ENCODE data around the gene FCRL5. TPM values are rescaled to one million over a fixed set of nuclear protein-coding genes. Genes with fewer than 3 reads are reported as not detected.

Gene FCRL5
- total RNA-seq (not detected), polyA plus RNA-seq (under 1 TPM in 1 of 2 donors, not detected in 1; 0.28 TPM)

- Mint-ChIP-seq H3K27ac (no peak within 1 kb of the TSS), H3K4me3 (no peak within 1 kb of the TSS), H3K36me3 (no peaks in the 10 kb centered on the region), H3K9me3 (peaks cover 0 to 4% (median 0%) of the 10 kb centered on the region in 8 donors), H3K4me1 (peaks cover 0 to 5% (median 2%) of the 10 kb centered on the region in 4 donors), H3K27me3 (peaks cover 9 to 13% of the 10 kb centered on the region in 2 donors)
- intact Hi-C loops (cut with micrococcal nuclease): no loop called here
- Histone ChIP-seq H3K27me3 (ENCODE audit: insufficient read depth, low read length) (no peaks in the 10 kb centered on the region), H3K36me3 (ENCODE audit: insufficient read depth, low read length) (no peaks in the 10 kb centered on the region), H3K4me3 (ENCODE audit: low read length in 2 of 2) (no peak within 1 kb of the TSS), H3K4me1 (ENCODE audit: insufficient read depth, low read length) (no peaks in the 10 kb centered on the region), H3K27ac (ENCODE audit: low read depth, low read length) (no peak within 1 kb of the TSS), H3K9me3 (ENCODE audit: control insufficient read depth in 1 of 2, low read length in 2 of 2) (no peaks in the 10 kb centered on the region)
- ChIA-PET CTCF (ENCODE audit: partially characterized antibody) (no interaction called here), POLR2A (ENCODE audit: partially characterized antibody) (no interaction called here)
- DNase-seq: no peak
Observed at GRCh38 chr1:157551694-157552693, at the start of gene FCRL5. Gene FCRL5, minus strand, starts transcription at chr1:157552515. Its CDS starts 153 bp downstream, at chr1:157552362.

GRCh38 chr1:157600236-157600635 lies 47.9 kb upstream of the FCRL5 start:
- peaks cover 0 to under 1% (median 0%) of the 10 kb centered on the region in 8 donors for H3K9me3 Mint-ChIP-seq
- no peak for DNase-seq
- no peaks in the 10 kb centered on the region for H3K4me1 Mint-ChIP-seq
- peaks cover 8% of the 10 kb centered on the region in 2 donors for H3K27me3 Mint-ChIP-seq
- ChIA-PET CTCF (ENCODE audit: partially characterized antibody) (no interaction called here), POLR2A (ENCODE audit: partially characterized antibody) (no interaction called here)
- Histone ChIP-seq H3K4me3 (ENCODE audit: low read length in 2 of 2) (no peak overlapping the region), H3K27ac (ENCODE audit: low read depth, low read length) (no peak overlapping the region), H3K27me3 (ENCODE audit: insufficient read depth, low read length) (no peaks in the 10 kb centered on the region), H3K9me3 (ENCODE audit: control insufficient read depth in 1 of 2, low read length in 2 of 2) (no peaks in the 10 kb centered on the region), H3K4me1 (ENCODE audit: insufficient read depth, low read length) (no peaks in the 10 kb centered on the region), H3K36me3 (ENCODE audit: insufficient read depth, low read length) (no peaks in the 10 kb centered on the region)
- intact Hi-C loops (cut with micrococcal nuclease): no loop called here
- H3K27ac Mint-ChIP-seq: no peak overlapping the region
- H3K36me3 Mint-ChIP-seq: no peaks in the 10 kb centered on the region
- H3K4me3 Mint-ChIP-seq: no peak overlapping the region

- POLR2A ChIA-PET (ENCODE audit: partially characterized antibody): no interaction called here
- no peaks in the 10 kb centered on the region for H3K9me3 ChIP-seq (ENCODE audit: control insufficient read depth in 1 of 2, low read length in 2 of 2)
- Mint-ChIP-seq H3K36me3 (no peaks in the 10 kb centered on the region), H3K4me3 (no peak within 1 kb of the TSS), H3K27me3 (peaks cover 6 to 9% of the 10 kb centered on the region in 2 donors), H3K4me1 (no peaks in the 10 kb centered on the region), H3K27ac (no peak within 1 kb of the TSS), H3K9me3 (no peaks in the 10 kb centered on the region)
- no peak within 1 kb of the TSS for H3K4me3 ChIP-seq (ENCODE audit: low read length in 2 of 2)
- no peak within 1 kb of the TSS for H3K27ac ChIP-seq (ENCODE audit: low read depth, low read length)
- no peaks in the 10 kb centered on the region for H3K4me1 ChIP-seq (ENCODE audit: insufficient read depth, low read length)
- H3K36me3 ChIP-seq (ENCODE audit: insufficient read depth, low read length): no peaks in the 10 kb centered on the region
- intact Hi-C loops (cut with micrococcal nuclease): no loop called here
- no peaks in the 10 kb centered on the region for H3K27me3 ChIP-seq (ENCODE audit: insufficient read depth, low read length)
- CTCF ChIA-PET (ENCODE audit: partially characterized antibody): interaction anchor here (1.6 kb wide), 1 partner anchor 17 kb away, joined by 6 read pairs; no protein-coding TSS in a partner anchor
- DNase-seq: no peak
Observed at GRCh38 chr1:157597959-157598667, 45.8 kb upstream of the FCRL5 start, which contains the start of gene FCRL4. Gene FCRL4, minus strand, starts transcription at chr1:157598085. Its CDS starts 141 bp downstream, at chr1:157597944.

- CTCF ChIA-PET (ENCODE audit: partially characterized antibody): interaction anchor here (1.0 kb wide), 1 partner anchor 16 kb away, joined by 4 read pairs; no protein-coding TSS in a partner anchor
Observed at GRCh38 chr1:157596384-157596783, 44.1 kb upstream of the FCRL5 start.

GRCh38 chr1:157595356-157595755 lies 43.0 kb upstream of the FCRL5 start:
- ChIA-PET POLR2A (ENCODE audit: partially characterized antibody) (no interaction called here), CTCF (ENCODE audit: partially characterized antibody) (interaction anchor here (1.0 kb wide), 1 partner anchor 15 kb away, joined by 3 read pairs; no protein-coding TSS in a partner anchor)
- Histone ChIP-seq H3K4me1 (ENCODE audit: insufficient read depth, low read length) (no peaks in the 10 kb centered on the region), H3K27ac (ENCODE audit: low read depth, low read length) (no peak overlapping the region), H3K27me3 (ENCODE audit: insufficient read depth, low read length) (no peaks in the 10 kb centered on the region), H3K9me3 (ENCODE audit: control insufficient read depth in 1 of 2, low read length in 2 of 2) (no peaks in the 10 kb centered on the region), H3K36me3 (ENCODE audit: insufficient read depth, low read length) (no peaks in the 10 kb centered on the region), H3K4me3 (ENCODE audit: low read length in 2 of 2) (no peak overlapping the region)
- Mint-ChIP-seq H3K27me3 (peaks cover 5 to 6% of the 10 kb centered on the region in 2 donors), H3K4me3 (no peak overlapping the region), H3K36me3 (no peaks in the 10 kb centered on the region), H3K4me1 (no peaks in the 10 kb centered on the region), H3K27ac (no peak overlapping the region), H3K9me3 (peaks cover 0 to 6% (median 0%) of the 10 kb centered on the region in 8 donors)
- intact Hi-C loops (cut with micrococcal nuclease): no loop called here
- no peak for DNase-seq

More at GRCh38 chr1:157596384-157596783, 44.1 kb upstream of the FCRL5 start:
- no peaks in the 10 kb centered on the region for H3K4me1 Mint-ChIP-seq
- peaks cover 6 to 9% of the 10 kb centered on the region in 2 donors for H3K27me3 Mint-ChIP-seq
- POLR2A ChIA-PET (ENCODE audit: partially characterized antibody): no interaction called here
- H3K27ac ChIP-seq (ENCODE audit: low read depth, low read length): no peak overlapping the region
- H3K4me3 Mint-ChIP-seq: no peak overlapping the region
- H3K9me3 ChIP-seq (ENCODE audit: control insufficient read depth in 1 of 2, low read length in 2 of 2): no peaks in the 10 kb centered on the region
- DNase-seq: no peak
- H3K36me3 Mint-ChIP-seq: no peaks in the 10 kb centered on the region
- H3K27ac Mint-ChIP-seq: no peak overlapping the region
- intact Hi-C loops (cut with micrococcal nuclease): no loop called here
- no peak overlapping the region for H3K4me3 ChIP-seq (ENCODE audit: low read length in 2 of 2)
- H3K4me1 ChIP-seq (ENCODE audit: insufficient read depth, low read length): no peaks in the 10 kb centered on the region
- H3K9me3 Mint-ChIP-seq: peaks cover 0 to 6% (median 0%) of the 10 kb centered on the region in 8 donors
- H3K36me3 ChIP-seq (ENCODE audit: insufficient read depth, low read length): no peaks in the 10 kb centered on the region
- H3K27me3 ChIP-seq (ENCODE audit: insufficient read depth, low read length): no peaks in the 10 kb centered on the region

- Histone ChIP-seq H3K27me3 (ENCODE audit: insufficient read depth, low read length) (no peaks in the 10 kb centered on the region), H3K36me3 (ENCODE audit: insufficient read depth, low read length) (no peaks in the 10 kb centered on the region), H3K27ac (ENCODE audit: low read depth, low read length) (no peak overlapping the region), H3K9me3 (ENCODE audit: control insufficient read depth in 1 of 2, low read length in 2 of 2) (no peaks in the 10 kb centered on the region), H3K4me3 (ENCODE audit: low read length in 2 of 2) (no peak overlapping the region), H3K4me1 (ENCODE audit: insufficient read depth, low read length) (no peaks in the 10 kb centered on the region)
- Mint-ChIP-seq H3K4me3 (no peak overlapping the region), H3K36me3 (no peaks in the 10 kb centered on the region), H3K27me3 (peaks cover 10 to 18% of the 10 kb centered on the region in 2 donors), H3K4me1 (no peaks in the 10 kb centered on the region), H3K27ac (no peak overlapping the region), H3K9me3 (peaks cover 0 to 10% (median 4%) of the 10 kb centered on the region in 8 donors)
- ChIA-PET CTCF (ENCODE audit: partially characterized antibody) (interaction anchor here (1.1 kb wide), 1 partner anchor 28 kb away, joined by 3 read pairs; no protein-coding TSS in a partner anchor), POLR2A (ENCODE audit: partially characterized antibody) (no interaction called here)
- intact Hi-C loops (cut with micrococcal nuclease): no loop called here
- no peak for DNase-seq
Observed at GRCh38 chr1:157585984-157586383, 33.7 kb upstream of the FCRL5 start.

- CTCF ChIA-PET (ENCODE audit: partially characterized antibody): interaction anchor here (1.3 kb wide), 1 partner anchor 15 kb away, joined by 3 read pairs; no protein-coding TSS in a partner anchor
- H3K27me3 Mint-ChIP-seq: peaks cover 8 to 19% of the 10 kb centered on the region in 2 donors
Observed at GRCh38 chr1:157584503-157584902, 32.2 kb upstream of the FCRL5 start.

More at GRCh38 chr1:157584503-157584902, 32.2 kb upstream of the FCRL5 start:
- peaks cover 0 to 10% (median 3%) of the 10 kb centered on the region in 8 donors for H3K9me3 Mint-ChIP-seq
- Histone ChIP-seq H3K27ac (ENCODE audit: low read depth, low read length) (no peak overlapping the region), H3K36me3 (ENCODE audit: insufficient read depth, low read length) (no peaks in the 10 kb centered on the region), H3K9me3 (ENCODE audit: control insufficient read depth in 1 of 2, low read length in 2 of 2) (no peaks in the 10 kb centered on the region), H3K4me1 (ENCODE audit: insufficient read depth, low read length) (no peaks in the 10 kb centered on the region), H3K27me3 (ENCODE audit: insufficient read depth, low read length) (no peaks in the 10 kb centered on the region), H3K4me3 (ENCODE audit: low read length in 2 of 2) (no peak overlapping the region)
- no peaks in the 10 kb centered on the region for H3K36me3 Mint-ChIP-seq
- intact Hi-C loops (cut with micrococcal nuclease): no loop called here
- H3K4me1 Mint-ChIP-seq: no peaks in the 10 kb centered on the region
- H3K4me3 Mint-ChIP-seq: no peak overlapping the region
- no peak overlapping the region for H3K27ac Mint-ChIP-seq
- no peak for DNase-seq
- POLR2A ChIA-PET (ENCODE audit: partially characterized antibody): no interaction called here
